Astrocyte of the cerebellum (primary cell): ENCODE measurements around the gene GAR1.
A peak's percentile ranks its signal among the peaks of the same experiment; 100 is the strongest.
"Not testable (repeated sequence)": the region's sequence is repeated elsewhere in the genome, so short reads cannot be mapped to it uniquely, and the experiment has no call there.

Experiments used
- DNase-seq: peaks from one replicate; pipeline ENCODE4 v3.0.0-alpha.2; 2011; ENCODE audit warnings: low read depth
- H3K4me3 ChIP-seq: 2 replicates; pipeline ENCODE4 v1.5.1; 2011; ENCODE audit warnings: mild to moderate bottlenecking, low read depth, low read length, moderate library complexity
- in situ Hi-C: cut with HindIII; loops from 2 replicates; pipeline ENCODE4 v1.10.0; 2017; ENCODE audit warnings: low sequenced_read_pairs
- TF ChIP-seq, protein P1 (sequence below): IDR thresholded peaks from 2 replicates; pipeline ENCODE4 v1.5.1; 2012; ENCODE audit warnings: low read length, low read depth, moderate library complexity, mild to moderate bottlenecking; ENCODE audit errors: missing control alignments

The GAR1 gene

DNA sequence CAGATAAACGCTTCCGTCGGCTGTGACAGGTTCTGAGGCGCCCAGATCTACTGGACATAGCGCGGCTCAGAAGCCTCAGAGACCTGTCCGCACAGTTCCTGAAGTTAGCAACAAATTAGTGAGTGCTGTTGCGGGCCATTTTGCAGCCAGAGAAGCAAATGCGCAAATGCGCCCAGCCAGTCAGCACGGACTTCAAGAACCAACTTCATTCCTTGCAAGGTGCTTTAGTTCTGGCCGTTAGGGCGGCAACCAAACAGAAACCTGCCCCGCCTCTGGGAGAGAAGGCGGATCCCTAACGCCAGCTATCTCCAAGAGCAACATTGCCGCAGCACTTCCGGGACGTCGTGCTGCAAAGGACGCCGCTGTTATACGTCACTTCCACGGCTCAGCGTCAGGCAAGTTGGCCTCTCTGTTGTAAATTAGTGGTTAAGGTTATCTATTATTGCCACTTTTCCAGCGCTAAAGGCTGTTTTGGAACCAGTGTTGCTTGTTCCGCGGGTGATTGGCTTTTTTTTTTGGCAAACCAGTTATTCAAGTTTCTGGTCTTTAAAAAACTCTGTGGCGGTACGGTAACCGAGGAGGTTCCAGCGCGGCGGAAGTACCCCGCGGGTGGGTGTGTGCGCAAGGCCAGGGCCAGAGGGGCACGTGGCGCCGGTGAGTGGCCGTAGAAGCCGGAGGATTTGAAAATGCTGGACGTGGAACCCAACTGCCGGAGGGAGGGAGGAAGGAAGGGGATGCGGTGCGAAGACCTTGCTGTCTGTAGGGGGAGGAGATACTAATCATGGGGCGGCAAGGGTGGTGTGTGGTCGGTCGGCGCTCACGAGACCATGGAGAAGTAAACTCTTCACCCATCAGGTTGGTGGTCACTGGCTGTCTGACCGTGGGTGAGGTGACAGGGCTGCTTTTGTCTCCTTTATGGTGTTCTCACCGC lies at the start of gene GAR1:
GAR1 (plus strand) TSS at position 612 of the 931 bp plus-strand sequence. CDS start 403 bp downstream, outside the sequence.
- peak within 1 kb of the TSS; percentile 95 for H3K4me3 ChIP-seq
- peak; percentile 84 for DNase-seq
- in situ Hi-C loops: no loop called here
- TF ChIP-seq, protein P1, sequence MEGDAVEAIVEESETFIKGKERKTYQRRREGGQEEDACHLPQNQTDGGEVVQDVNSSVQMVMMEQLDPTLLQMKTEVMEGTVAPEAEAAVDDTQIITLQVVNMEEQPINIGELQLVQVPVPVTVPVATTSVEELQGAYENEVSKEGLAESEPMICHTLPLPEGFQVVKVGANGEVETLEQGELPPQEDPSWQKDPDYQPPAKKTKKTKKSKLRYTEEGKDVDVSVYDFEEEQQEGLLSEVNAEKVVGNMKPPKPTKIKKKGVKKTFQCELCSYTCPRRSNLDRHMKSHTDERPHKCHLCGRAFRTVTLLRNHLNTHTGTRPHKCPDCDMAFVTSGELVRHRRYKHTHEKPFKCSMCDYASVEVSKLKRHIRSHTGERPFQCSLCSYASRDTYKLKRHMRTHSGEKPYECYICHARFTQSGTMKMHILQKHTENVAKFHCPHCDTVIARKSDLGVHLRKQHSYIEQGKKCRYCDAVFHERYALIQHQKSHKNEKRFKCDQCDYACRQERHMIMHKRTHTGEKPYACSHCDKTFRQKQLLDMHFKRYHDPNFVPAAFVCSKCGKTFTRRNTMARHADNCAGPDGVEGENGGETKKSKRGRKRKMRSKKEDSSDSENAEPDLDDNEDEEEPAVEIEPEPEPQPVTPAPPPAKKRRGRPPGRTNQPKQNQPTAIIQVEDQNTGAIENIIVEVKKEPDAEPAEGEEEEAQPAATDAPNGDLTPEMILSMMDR: no peak

DNA sequence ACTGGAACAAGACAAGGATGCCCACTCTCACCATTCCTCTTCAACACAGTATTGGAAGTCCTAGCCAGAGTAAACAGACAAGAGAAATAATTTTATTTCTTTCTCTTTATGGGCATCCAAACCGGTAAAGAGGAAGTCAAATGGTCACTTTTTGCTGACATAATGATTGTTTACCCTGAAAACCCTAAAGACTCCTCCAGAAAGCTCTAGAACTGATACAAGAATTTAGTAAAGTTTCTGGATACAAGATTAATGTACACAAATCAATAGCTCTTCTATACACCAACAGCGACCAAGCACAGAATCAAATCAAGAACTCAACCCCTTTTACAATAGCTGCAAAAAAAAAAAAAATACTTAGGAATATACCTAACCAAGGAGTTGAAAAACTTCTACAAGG lies 33.5 kb upstream of the GAR1 start:
- DNase-seq, H3K4me3 ChIP-seq, in situ Hi-C loops: not testable (repeated sequence)

GRCh38 chr4:109786846-109787245 lies 28.7 kb upstream of the GAR1 start:
- H3K4me3 ChIP-seq: no peak overlapping the region
- DNase-seq: no peak
- TF ChIP-seq, protein P1: no peak
- in situ Hi-C loops: no loop called here

DNA sequence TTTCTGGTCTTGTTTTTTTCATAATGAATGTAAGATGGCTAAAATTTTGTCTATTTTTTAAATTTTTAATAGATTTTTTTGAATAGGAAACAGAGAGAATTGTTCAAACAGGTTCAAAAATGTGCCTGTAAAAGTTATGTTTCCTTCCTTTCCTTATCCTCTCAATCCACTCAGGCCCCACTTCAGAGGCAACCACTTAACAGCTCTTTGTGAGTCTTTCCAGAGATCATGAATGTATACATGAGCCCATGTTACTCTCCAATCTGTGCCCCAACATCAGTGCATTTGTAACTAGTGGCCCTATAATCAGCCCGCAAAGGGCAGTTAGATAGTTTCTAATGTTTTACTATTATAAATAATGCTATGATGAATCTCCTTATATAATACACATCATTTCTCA lies 27.8 kb upstream of the GAR1 start:
- in situ Hi-C loops: no loop called here
- DNase-seq: no peak
- H3K4me3 ChIP-seq: no peak overlapping the region
- TF ChIP-seq, protein P1: no peak

DNA sequence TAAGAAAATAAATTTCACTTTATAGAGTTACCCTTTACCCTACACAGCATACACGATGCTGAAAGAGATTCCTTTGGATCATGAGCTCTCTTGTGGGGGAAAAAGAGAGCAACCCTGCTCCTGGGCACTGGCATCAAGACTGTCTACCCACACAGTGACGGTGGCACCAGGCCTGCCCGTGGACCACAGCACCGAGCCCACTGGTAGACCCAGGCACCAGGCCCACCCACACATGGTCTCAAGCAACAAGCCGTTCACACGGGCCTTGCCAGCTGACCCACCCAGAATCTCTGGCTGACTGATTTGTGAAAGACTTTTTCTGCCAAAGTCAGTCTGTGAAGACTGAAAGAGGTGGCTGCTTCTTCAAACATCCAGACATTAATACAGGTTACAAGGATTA lies 20.5 kb upstream of the GAR1 start:
- TF ChIP-seq, protein P1: no peak
- in situ Hi-C loops: no loop called here
- H3K4me3 ChIP-seq: no peak overlapping the region
- DNase-seq: no peak

DNA sequence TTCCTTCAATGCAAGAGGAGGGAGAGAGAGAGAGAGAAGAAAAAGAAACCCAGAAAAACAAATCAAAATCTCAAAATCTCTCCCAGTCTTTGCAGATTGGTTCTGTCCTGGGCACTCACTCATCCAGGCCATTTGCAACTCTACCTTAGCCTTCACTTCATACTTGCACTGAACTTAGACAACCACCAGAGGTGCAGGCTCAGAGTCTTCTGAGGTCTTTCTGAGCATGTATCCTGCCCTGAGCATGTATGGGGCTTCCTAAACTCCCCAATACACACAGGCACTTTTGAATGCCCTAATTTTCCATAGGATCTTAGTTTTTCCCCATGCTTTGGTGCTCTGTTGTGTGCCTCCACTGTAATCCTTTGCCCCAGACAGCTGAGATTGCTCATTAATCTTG lies 16.7 kb upstream of the GAR1 start:
- H3K4me3 ChIP-seq: no peak overlapping the region
- TF ChIP-seq, protein P1: no peak
- in situ Hi-C loops: no loop called here
- DNase-seq: no peak

DNA sequence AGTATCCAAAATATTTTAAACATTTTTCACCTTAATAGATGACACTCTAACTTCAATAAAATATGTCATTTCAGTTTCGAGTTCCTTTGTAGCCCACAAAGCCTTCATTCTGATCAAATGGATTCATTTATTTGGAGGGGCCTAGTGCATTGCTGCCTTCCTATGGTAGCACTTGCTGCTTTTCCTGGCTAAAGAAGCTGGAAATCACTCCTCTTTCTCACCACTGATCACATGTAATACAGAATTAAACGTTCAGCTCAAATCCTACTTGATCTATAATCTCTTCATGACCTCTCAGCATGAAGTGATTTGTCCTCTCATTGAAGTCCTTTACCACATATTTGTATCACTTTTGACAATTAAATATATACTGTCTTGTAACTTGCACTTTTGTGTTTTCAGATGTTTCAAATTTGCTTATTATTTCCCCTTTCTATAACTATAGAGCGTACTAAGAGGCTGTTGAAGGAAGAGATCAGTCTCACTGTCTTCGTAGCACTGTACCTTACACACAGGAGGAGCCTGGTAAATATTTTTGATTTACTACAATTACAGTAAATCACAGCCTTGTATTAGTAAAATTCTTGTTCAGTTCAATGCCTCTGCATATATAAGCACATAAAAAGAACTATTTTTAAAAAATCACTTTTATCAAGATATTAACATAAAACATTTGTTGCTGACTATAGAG lies 14.3 kb upstream of the GAR1 start:
- peak overlapping the region; percentile 49 for H3K4me3 ChIP-seq

More for the DNA sequence above, 14.3 kb upstream of the GAR1 start:
- TF ChIP-seq, protein P1: no peak
- no peak for DNase-seq
- in situ Hi-C loops: no loop called here
